GM18858 (cell line): ENCODE data around the gene HERC3.

Experiments used
- ATAC-seq: cut with Tn5 transposase; IDR thresholded peaks from one replicate; pipeline ENCODE4 v1.9.1; 2021; ENCODE audit not compliant: unreplicated experiment

Gene HERC3

DNA sequence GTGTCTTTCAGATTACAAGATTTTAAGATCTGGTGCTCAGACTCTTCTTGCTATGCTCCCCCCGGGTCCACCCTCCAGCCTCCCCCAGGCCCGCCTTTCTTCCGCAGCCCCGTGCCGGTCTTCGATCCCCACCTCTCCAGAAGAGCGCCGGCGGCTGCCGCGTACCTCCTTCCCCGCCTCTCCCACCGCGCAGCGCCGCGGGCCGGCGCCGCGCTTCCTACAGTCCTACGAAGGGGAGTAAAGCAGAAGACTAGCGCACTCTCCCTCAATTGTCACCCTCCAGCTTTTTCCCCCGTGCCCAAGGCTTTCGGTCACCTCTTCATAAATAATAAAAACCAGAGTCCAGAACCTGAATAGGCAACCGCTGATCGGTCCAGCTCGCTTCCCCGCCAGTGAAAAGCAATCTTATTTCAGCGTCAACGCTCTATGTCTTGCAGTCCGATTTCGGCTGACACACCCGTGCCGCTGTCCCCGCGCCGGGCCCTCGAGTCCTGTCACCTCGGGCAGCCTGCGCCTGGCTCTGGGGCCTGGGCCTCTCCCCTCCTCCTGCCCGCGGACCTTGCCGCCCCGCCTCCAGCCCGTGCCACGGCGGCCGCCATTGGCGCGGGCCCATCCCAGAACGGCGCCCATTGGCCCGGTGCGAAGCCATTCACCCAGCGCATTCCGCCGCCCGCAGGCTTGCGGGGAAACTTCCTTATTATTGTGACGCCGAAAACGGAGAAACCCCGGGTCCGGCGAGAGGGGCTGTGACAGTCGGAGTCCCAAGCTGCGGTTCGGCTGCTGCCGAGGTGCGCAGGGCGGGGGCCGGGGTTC, at the start of gene HERC3:
Gene HERC3 (plus strand): TSS at position 694 of the 813 bp plus-strand sequence. CDS start 13,344 bp downstream, outside the sequence.
- ATAC-seq = peak; percentile 94

DNA sequence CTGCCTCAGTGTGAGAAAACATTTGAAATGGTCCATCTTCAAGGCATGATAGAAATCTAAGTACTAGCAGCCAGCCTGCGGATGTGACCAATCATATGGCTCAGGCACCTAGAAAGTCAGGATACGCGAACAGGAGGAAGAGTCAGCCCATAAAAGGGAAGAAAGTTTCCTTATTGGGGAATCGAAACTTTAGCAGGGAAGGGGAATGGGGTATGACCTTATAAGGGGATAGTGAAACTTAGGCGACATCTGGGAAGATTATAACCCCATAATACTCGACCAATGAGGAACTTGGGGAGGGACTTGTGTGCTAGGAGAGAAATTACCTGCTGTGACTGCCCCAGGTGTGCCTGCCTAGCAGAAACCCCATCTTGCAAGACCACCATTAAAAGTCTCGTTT, 42.5 kb upstream of the HERC3 start:
- no peak for ATAC-seq

DNA sequence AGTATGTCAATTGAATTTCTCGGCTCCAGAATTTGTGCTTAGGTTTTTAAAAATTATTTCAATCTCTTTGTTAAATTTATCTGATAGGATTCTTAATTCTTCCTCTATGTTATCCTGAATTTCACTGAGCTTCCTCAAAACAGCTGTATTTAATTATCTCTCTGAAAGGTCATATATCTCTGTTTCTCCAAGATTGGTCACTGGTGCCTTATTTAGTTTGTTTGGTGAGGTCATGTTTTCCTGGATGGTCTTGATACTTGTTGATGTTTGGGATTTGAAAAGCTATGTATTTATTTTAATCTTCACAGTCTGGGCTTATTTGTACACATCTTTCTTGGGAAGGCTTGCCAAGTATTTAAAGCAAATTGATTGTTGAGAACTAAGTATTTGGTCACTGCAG, 24.7 kb upstream of the HERC3 start:
- ATAC-seq = no peak

DNA sequence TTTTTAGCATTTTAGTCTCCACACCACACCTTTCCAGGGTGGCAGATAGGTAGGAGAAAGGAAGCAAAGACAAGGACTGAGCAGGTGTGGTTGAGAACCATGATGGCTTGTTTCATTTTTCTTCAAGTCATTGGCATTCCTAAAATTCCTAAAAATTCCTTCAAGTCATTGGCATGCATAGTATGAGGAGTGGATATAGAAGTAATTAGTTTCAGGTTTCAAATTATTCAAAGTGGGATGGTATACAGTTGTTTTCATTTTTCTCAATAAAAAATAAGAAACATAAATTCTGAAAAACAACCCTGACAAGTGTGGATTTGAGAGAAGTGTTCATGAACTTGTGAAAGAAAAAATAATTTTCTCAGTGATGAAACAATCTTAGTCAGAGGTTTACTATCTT, 22.3 kb upstream of the HERC3 start:
- no peak for ATAC-seq

DNA sequence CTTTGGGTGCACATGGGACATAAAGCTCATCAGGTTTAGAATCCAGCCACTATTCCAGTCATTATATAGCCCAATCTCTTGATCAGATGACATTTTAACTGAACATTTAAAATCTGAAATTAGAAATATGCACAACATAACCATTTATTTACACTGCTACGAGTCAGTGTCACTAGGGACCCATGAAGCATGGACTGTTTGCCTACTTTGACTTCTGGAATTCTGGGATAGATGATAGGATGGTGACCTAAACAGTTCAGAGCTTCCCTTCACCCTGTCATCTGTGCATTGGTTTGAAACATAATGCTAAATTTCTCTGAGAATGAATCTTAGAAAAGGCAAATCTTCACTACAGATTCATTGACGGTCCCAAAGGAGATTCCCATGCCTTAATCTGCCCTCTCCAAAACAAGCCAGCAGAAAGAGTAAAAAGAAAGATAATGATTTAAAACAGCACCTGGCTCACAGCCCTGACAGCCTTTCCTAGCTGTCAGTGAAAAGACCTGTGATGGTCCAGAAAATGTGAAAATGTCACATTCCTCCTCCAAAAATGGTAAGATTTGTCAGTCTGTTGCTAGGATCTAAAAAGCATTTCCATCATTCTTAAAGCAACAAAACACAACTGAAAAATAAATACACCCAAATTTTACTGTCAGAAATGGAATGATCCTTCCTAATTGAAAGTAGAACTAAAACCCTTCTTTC, 18.9 kb upstream of the HERC3 start:
- no peak for ATAC-seq

DNA sequence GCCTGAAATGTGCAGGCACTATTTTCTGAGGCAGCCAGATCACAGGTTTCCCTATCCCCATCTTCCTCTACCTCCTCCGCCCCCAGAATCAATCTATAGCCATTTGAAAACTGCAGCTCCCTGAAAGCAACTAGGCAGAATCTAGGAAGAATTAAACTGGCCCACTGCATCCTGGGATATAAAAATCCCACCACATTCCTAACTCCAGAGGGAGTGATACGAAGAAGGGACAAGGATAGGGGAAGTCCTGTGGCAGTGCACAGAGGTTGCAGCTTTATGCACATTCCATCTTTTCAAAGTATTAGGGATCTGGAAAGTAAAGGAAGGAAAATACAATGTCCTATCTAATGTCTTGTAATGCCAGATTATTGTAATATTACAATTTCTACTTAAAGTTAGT, 18.3 kb upstream of the HERC3 start:
- ATAC-seq = no peak

DNA sequence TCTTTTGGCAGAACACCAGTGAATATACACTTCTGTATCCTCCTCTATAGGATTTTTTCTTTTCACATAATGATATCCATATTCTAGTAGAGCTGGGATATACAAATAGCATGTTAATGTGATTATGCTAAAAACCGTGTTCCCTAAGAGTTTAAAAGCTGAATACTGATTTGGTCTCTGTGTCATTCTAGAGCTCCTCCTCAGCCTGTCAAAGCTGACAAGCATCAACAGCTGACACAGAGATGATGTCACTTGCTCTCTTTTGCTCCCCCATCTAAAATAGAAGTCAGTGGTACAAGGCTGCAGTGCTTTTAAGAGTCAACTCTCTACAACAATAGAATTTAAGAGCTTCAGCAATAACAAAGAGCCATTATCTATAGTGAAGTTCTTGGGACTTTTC, 17.1 kb upstream of the HERC3 start:
- no peak for ATAC-seq

DNA sequence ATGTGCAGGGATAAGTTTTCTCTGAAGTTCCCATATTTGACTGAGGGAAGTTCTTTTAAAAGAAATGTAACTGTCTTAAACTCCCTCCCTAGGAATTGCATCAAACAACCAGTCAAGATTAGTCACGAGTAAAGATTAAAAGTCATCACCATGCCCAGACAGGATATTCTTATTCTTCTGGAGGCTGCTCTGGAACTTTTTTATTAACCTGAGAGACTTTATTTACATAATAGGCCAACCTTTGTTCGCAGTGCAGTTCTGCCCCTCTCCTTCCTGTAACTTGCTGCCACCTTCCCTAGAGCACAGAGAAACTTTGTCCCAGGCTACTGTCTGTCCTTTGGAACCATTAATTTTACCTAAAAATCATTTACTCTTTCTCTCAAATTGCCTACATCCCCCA, 9.8 kb upstream of the HERC3 start:
- ATAC-seq = no peak

DNA sequence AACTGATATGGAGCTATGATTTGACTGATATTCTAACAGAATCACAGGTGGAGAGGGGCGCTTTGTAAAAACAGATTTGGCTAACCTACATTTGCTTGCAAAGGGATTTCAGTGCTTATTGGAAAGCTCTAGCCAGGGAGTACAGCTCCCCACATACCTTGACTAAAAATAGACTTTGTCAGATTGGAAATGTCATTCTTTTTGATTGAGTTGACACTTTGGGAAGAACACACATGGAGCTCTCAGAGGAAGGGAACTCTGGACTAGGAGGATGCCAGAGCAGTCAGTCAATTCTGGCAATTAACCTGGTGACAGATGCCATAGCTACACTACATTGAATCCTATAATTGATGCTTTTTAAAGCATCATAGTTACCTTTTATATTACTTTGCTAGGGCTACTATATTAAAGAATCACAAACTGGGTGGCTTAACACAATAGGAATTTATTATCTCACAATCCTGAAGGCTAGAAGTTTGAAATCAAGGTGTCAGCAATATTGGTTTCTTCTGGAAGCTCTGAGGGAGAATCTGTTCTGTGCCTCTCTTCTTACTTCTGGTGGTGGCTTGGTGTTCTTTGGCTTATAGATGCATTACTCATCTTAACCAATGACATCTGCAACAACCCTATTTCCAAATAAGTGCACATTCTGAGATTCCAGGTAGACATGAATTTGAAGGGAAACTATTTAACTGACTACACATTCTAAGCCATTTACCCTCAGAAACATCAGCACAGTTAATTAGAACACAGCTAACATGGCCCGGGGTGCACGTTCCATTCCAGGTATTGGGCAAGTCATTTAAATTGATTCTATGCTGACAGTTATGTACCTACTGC, 8.4 kb upstream of the HERC3 start:
- no peak for ATAC-seq

DNA sequence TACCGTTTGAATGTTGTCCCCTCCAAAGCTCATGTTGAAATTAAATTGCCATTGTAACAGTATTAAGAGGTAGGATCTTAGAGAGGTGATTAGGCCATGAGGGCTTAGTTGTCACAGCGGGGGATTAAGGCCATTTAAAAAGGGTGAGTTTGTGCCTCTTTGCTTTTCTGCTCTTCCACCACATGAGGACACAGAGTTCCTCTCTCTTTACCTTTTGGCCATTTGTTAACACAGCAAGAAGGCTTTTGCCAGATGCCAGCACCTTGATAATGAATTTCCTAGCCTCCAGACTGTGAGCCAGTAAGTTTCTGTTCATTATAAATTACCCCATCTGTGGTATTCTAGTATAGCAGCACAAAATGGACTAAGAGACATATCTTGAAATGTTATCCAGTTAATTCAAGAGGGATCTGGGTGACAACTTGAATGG, 7.8 kb upstream of the HERC3 start:
- ATAC-seq = no peak

DNA sequence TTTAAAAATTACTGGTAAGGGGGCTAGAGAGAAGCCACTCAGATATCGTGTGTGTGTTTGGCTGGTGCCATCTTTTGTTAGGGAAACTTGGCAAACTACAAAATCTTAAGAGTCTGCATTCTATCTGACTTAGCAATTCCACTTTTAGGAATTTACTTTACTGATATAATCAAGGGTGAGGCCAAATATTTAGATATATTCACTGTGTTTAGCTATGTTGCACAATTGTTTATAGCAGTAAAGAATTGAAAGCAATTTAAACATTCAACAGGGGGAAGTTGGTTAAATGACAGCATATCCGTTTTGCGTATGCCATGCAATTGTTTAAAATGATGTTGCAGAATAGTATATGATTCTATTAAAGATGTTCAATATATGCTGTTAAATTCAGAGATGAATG, 6.4 kb upstream of the HERC3 start:
- no peak for ATAC-seq

DNA sequence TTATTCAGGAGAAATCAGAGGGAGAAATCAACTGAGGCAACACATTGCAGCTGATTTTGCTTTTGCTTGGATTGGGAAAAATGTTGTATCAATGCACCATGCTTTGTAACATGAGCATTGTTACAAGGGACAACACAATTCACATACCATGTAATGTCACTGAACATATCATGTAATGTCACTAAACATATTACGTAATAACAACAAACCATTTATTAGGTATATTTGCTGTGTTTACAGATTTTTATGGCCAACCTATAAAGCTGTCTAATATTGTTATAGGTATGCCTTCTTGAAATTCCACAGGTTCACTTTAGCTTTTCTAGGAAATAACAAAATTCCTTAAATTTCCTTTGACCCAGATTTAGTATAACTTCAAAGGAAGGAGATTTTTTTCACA, 5.0 kb upstream of the HERC3 start:
- no peak for ATAC-seq

DNA sequence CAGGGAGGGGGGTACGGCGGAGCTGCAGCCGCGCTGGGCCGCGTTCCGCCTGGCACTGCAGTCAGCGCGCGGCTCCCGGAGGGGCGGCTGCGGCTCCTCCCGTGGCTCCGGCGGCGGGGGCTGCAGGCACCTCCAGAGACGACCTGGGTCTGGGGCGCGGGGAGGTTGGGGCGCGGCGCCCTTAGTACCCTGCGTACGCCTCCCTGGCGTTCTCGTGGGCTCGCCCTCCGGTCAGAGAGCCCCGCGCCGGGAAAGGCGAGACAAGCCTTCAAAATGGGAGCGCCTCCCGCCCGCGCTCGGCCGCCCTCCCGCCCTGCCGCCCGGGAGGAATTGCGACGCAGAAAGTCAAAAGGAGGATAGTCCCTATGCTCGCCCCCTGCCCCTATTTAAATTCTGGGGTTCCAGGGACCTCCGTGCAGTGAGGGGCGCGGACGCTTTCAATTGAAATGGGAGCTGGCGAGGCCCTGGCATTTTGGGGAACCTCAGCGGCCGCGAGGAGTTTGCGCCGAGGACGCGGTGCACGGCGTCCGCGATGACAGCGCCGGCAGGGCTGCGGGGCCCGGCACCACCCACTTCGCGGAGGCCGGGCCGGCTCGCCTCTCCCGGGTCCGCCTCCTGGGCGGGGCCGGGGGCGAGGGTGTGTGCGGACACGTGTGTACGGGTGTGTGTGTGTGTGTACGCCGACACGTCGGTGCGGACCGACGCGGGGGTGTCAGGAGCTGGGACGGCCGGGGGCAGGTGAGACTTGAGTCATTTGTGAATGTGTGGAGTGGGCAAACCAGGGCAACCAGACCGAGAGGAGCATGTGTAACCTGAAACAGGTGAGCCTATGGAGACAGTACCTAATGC, 544 bp downstream of the HERC3 start:
- ATAC-seq = peak; percentile 64

DNA sequence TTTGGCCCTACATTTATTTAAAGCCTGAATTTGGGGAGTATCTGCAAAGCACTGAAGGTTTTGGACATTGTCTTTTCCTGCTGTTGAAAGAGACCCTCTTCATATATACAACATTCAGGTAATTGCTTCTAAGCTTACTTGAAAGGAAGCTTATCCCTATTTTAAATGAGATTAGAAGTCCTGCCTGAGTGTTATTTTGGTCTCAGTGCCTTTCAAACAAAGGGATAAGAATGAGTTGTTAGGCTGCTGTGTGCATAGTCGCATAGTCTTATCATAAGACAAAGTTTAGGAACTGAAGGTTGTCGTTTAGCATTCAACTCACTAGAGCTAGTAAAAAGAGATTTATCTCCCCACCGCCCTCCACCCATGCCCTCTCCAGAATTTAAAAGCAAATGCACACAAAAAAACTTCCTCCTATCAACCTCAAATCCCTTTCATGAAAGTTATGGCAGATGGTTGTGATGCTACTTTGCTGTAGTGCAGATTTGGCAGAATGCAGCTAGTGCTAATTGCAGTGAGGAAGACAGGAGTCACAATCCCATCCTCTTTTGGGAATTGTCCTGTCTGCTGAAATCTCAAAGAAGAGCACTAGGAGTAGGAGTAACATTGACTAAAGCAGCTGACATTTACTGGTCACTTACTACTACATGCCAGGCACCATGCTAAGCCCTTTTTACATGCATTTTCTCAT, 5.8 kb downstream of the HERC3 start:
- no peak for ATAC-seq

DNA sequence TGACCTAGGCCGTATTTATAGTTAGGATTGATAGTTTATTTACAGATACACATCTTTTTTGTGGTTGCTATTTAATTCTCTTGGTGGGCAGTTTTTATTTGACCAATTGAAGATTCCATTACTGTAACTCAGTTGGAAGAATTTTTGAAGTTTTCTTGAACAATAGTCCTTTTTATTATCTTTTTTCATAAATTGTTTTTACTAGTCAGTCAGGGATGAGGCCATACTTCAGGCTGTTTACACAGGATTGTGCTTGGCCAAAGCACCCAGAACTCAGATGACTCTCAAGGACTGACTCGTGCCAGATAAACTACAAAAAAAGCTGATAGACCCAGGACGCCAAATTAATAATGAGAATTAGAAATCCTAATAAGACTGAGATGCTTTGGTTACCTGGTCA, 7.0 kb downstream of the HERC3 start:
- no peak for ATAC-seq

DNA sequence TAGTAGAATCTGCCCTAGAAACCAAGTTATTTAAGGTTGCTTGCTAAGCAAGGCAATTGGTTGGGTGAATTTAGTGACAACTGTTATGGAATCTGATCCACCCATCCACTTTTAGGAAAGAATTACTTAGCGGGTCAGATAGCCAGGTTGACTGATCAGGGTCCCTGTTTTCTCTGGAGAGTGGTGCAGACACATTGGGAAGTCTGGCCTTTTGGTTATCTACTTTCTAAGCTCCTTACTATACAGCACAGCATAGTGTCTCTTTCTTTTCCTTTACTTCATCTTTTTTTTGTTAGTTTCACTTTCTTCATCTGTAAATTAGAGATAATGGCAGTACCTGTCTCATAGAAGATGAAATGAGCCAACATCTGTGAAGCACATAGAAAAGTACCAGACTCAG, 7.4 kb downstream of the HERC3 start:
- ATAC-seq = no peak

DNA sequence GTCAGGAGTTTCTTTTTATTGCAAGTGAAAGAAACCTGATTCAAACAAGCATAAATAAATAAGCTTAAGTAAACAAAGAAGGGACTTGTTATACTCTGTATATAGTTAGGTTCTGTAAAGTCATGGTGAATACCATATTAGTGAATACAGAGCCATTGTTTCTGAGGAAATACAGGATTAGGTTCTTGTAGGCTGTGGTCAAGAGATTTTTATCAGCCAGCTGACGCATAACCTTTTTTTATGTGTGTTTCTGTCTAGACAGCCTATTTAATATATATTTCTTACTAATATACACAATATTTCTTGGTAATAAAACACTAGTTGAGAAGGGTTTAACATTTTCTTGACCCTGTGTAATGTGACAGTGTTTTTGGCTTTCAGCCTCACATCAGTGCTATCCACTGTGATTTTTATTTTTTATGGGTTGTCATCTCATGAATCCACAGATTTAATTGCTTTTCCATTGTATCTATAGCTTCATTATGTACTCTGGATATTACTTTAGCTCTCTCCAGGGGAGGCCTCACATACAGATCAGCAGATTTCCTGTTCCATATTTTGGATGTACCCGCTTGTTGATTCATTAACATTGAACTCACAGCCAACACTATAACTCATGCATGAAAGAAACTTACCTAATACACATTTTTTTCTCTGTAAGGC, 8.0 kb downstream of the HERC3 start:
- no peak for ATAC-seq

DNA sequence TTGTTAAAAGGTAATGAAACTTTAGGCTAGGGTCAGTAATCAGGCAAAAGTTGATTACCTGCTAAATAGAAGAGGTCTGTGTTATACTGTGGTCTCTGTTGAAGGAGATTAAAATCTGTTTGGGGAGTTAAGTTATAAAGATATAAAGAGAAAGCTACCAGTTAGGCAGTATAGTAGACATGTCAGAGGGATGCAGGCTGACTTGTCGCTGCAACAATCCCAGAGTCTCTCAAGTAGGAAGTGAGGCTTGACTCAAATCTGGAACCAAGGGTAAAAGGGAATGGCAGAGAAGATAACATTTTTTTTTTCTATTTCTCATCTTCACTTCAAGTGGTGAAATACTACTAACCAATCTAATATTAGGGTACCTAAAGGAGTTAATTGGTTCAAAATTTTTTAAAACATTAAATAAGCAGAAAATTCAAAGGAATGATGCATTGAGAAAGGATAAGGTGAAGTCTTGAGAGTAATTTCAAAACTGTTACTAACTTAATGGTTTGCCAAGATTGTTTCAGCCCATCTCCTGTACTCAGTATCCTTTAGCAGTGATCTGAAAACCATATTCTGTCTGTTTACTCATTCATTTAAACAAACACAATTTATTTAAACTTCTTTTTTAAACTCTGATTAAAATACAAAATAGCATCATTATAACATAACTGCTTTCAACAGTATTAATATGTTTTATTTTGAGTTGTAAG, 12.8 kb downstream of the HERC3 start:
- no peak for ATAC-seq

DNA sequence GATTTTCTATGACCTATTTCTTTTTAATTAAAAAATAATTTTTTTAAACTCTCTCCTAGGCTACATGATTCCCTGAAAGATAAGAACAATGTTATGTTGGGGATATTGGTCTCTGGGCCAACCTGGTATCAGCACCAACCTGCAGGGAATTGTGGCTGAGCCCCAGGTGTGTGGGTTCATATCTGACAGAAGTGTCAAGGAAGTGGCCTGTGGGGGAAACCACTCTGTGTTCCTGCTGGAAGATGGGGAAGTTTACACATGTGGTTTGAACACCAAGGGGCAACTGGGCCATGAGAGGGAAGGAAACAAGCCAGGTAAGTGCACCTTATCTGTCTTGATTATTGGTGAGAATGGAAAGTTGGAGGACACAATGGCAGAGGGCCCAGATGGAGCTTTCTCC, 13.5 kb downstream of the HERC3 start:
- ATAC-seq = no peak
